ENCODE measurements around the gene CMC2.

DNA sequence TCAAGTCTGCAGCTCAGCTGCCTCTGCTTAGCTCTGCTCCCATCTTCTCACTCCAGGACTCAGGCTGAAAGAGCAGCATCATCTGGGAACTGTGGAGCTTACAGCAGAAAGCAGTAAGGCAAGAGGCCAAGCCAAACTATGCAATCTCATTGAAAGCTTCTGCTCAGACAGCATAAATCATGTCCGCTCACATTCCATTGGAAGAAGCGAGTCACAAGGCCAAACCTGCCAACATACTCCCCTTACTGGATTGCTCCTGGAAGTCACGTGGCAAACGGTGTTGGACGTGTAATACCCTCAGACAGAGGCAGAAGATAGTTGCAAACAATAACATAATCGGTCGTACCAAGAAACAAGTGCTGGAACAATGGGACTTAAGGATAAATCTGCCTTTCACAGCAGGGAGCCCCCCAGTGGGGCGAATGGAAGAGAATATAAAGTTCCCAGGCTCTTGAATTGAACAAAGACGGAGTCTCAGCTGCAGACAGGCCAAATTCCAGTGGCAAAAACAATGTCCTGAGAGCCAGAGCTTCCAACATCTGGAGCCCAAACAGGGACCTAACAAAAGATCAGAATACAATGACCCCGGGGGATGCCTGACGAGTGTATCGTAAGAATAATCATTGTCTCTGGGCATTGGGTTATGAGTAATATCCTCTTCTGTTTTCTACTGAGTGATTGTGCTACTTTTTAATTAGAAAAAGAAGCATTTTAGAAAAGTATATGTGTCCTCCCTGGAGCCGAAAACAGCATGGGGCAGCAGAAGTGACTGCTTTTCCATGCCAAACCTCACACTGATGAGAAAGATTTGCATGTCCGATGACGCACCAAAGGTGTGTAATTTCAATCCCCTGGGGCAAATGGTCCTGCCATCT lies 68.4 kb downstream of the CMC2 start:
- TF ChIP-seq, protein P1, sequence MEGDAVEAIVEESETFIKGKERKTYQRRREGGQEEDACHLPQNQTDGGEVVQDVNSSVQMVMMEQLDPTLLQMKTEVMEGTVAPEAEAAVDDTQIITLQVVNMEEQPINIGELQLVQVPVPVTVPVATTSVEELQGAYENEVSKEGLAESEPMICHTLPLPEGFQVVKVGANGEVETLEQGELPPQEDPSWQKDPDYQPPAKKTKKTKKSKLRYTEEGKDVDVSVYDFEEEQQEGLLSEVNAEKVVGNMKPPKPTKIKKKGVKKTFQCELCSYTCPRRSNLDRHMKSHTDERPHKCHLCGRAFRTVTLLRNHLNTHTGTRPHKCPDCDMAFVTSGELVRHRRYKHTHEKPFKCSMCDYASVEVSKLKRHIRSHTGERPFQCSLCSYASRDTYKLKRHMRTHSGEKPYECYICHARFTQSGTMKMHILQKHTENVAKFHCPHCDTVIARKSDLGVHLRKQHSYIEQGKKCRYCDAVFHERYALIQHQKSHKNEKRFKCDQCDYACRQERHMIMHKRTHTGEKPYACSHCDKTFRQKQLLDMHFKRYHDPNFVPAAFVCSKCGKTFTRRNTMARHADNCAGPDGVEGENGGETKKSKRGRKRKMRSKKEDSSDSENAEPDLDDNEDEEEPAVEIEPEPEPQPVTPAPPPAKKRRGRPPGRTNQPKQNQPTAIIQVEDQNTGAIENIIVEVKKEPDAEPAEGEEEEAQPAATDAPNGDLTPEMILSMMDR (IDR thresholded peaks at IDR 0.05; ENCODE audit: low read length): no peak
- TF ChIP-seq EZH2 (optimal IDR thresholded peaks at IDR 0.05; ENCODE audit: low read depth, low read length): no peak
- no peak for TF ChIP-seq EZH2phosphoT487 (IDR thresholded peaks at IDR 0.05; ENCODE audit: low read length)
